HEK293T (cell line): ENCODE results near the gene STAB2.

Source experiments
- BHLHE40 ChIP-seq: fragments of 450-650 bp; IDR thresholded peaks from 2 replicates; pipeline ENCODE4 v1.6.1; 2016; ENCODE audit warnings: mild to moderate bottlenecking, moderate library complexity, borderline replicate concordance
- NFRKB ChIP-seq: fragments of 450-650 bp; IDR thresholded peaks from 2 replicates; pipeline ENCODE4 v1.6.1; 2016; ENCODE audit warnings: mild to moderate bottlenecking, moderate library complexity
- SUZ12 ChIP-seq: fragments of 450-650 bp; IDR thresholded peaks from 2 replicates; pipeline ENCODE4 v1.6.1; 2016; ENCODE audit warnings: mild to moderate bottlenecking
- TARDBP ChIP-seq: fragments of 450-650 bp; IDR thresholded peaks from 2 replicates; pipeline ENCODE4 v1.6.1; 2016
- TF ChIP-seq, protein P1 (sequence below): fragments of 450-650 bp; IDR thresholded peaks from 2 replicates; pipeline ENCODE4 v1.6.1; 2016

DNA sequence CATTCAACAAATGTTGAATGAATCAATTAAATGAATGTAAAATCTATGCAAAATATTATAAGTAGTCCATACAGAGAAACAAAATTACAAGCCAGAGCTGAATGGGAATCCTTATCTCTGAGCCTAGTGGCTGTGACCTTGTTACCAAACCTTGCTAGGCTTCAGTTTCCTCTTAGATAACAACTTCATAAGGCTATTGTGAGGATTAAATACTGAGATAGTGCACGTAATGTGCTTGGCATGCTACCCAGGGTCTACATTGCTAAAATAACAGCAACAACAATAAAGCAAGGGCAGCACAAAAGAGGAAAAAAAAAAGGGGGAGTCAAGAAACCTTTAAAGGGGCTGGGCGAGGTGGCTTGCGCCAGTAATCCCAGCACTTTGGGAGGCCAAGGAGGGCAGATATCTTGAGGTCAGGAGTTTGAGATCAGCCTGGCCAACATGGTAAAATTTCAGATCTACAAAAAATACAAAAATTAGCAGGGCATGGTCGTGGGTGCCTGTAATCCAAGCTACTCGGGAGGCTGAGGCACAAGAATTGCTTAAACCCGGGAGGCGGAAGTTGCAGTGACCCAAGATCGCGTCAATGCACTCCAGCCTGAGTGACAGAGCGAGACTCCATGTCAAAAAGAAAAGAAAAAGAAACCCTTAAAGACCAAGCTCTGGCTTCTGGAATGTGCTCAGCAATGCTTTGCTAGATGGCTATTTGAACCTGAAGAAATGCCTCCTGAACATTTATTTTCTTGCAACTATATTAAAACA, 14.1 kb downstream of the STAB2 start:
- no peak for TF ChIP-seq BHLHE40
- TF ChIP-seq TARDBP = no peak
- no peak for TF ChIP-seq SUZ12
- TF ChIP-seq, protein P1, sequence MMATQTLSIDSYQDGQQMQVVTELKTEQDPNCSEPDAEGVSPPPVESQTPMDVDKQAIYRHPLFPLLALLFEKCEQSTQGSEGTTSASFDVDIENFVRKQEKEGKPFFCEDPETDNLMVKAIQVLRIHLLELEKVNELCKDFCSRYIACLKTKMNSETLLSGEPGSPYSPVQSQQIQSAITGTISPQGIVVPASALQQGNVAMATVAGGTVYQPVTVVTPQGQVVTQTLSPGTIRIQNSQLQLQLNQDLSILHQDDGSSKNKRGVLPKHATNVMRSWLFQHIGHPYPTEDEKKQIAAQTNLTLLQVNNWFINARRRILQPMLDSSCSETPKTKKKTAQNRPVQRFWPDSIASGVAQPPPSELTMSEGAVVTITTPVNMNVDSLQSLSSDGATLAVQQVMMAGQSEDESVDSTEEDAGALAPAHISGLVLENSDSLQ = no peak
- TF ChIP-seq NFRKB = no peak
